H1 (cell line): Measurements from ENCODE around the gene PCDH7. TPM values are rescaled to one million over a fixed set of nuclear protein-coding genes. Genes with fewer than 3 reads are reported as not detected.

Experiments used
- CTCF ChIA-PET: fragments of 300-600 bp; sonication (Branson Sonifier 250); formaldehyde crosslinking; loops from one replicate; lab custom pipeline; 2021; ENCODE audit not compliant: partially characterized antibody; lab: Charles Lee
- POLR2A ChIA-PET: fragments of 300-600 bp; sonication (Branson Sonifier 250); formaldehyde crosslinking; loops from one replicate; lab custom pipeline; 2021; ENCODE audit warnings: inconsistent platforms; ENCODE audit not compliant: partially characterized antibody; lab: Charles Lee
- DNase-seq, 2 experiments: peaks; one replicate each; pipeline versions ENCODE4 v3.0.0 to v3.0.0-alpha.2; 2010 to 2022; ENCODE audit warnings: low spot score in 2 of 2, low read depth in 1 of 2, mixed read lengths in 1 of 2
- FAIRE-seq: peaks from 2 replicates; lab custom pipeline; 2011; peaks lifted over from hg19 to GRCh38; lab: Jason Lieb, UNC
- H2AFZ ChIP-seq: 2 replicates; pipeline ENCODE4 v1.8.1; 2012; ENCODE audit warnings: low read length, inconsistent platforms
- H2AK5ac ChIP-seq: 2 replicates; pipeline ENCODE4 v1.6.1; 2013; ENCODE audit warnings: low read depth, low read length
- H2BK120ac ChIP-seq: replicated peaks from 2 replicates; pipeline ENCODE3; 2013; ENCODE audit warnings: low read depth, low read length, inconsistent platforms
- H2BK12ac ChIP-seq: 2 replicates; pipeline ENCODE4 v1.6.1; 2013; ENCODE audit warnings: low read depth, low read length
- H2BK15ac ChIP-seq: 2 replicates; pipeline ENCODE4 v1.6.1; 2013; ENCODE audit warnings: low read length
- H2BK20ac ChIP-seq: 2 replicates; pipeline ENCODE4 v1.6.1; 2013; ENCODE audit warnings: low read length
- H2BK5ac ChIP-seq: 2 replicates; pipeline ENCODE4 v1.6.1; 2013; ENCODE audit warnings: low read depth, low read length
- H3K14ac ChIP-seq: 2 replicates; pipeline ENCODE4 v1.6.1; 2013; ENCODE audit warnings: inconsistent platforms; ENCODE audit not compliant: insufficient read length
- H3K18ac ChIP-seq: 2 replicates; pipeline ENCODE4 v1.6.1; 2013; ENCODE audit warnings: low read length; ENCODE audit errors: extremely low read depth
- H3K23ac ChIP-seq: 2 replicates; pipeline ENCODE4 v1.6.1; 2013; ENCODE audit warnings: inconsistent platforms; ENCODE audit not compliant: insufficient read length
- H3K23me2 ChIP-seq: 2 replicates; pipeline ENCODE4 v1.6.1; 2013; ENCODE audit warnings: low read depth, low read length
- H3K27ac ChIP-seq: 2 replicates; pipeline ENCODE4 v1.6.1; 2011; ENCODE audit warnings: low read depth, low read length, inconsistent platforms
- H3K27me3 ChIP-seq, 4 experiments: replicated peaks in 1 of 4; 1 replicate in 1 of 4; 2 replicates in 3 of 4; pipeline versions ENCODE4 v1.6.1 to v1.8.1; 2011 to 2013; ENCODE audit warnings: low read length in 3 of 4, mild to moderate bottlenecking in 3 of 4, inconsistent platforms in 2 of 4, mixed read lengths in 2 of 4, moderate library complexity in 1 of 4; ENCODE audit not compliant: control insufficient read depth in 3 of 4, insufficient read depth in 3 of 4; ENCODE audit errors: extremely low read depth in 1 of 4
- H3K36me3 ChIP-seq, 4 experiments: 2 replicates each; pipeline versions ENCODE4 v1.6.1 to v1.8.1; 2011 to 2013; ENCODE audit warnings: mild to moderate bottlenecking in 4 of 4, low read length in 3 of 4, moderate library complexity in 2 of 4, control low read depth in 1 of 4, inconsistent platforms in 1 of 4; ENCODE audit not compliant: insufficient read depth in 4 of 4, control insufficient read depth in 2 of 4
- H3K4ac ChIP-seq: replicated peaks from 2 replicates; pipeline ENCODE3; 2013; ENCODE audit warnings: low read length, low read depth, mixed read lengths, inconsistent platforms; ENCODE audit not compliant: insufficient read length
- H3K4me1 ChIP-seq, 4 experiments: replicated peaks in 1 of 4; 1 replicate in 1 of 4; 2 replicates in 3 of 4; pipeline versions ENCODE4 v1.6.1 to v1.8.1; 2011 to 2013; ENCODE audit warnings: low read length in 3 of 4, inconsistent platforms in 2 of 4, mixed read lengths in 1 of 4; ENCODE audit not compliant: insufficient read depth in 4 of 4, control insufficient read depth in 3 of 4
- H3K4me2 ChIP-seq, 2 experiments: 2 replicates each; pipeline versions ENCODE4 v1.6.1 to v1.8.1; 2011 to 2013; ENCODE audit warnings: low read depth in 2 of 2, low read length in 2 of 2, control low read depth in 1 of 2, inconsistent platforms in 1 of 2, mild to moderate bottlenecking in 1 of 2; ENCODE audit not compliant: insufficient read depth in 1 of 2
- H3K4me3 ChIP-seq, 4 experiments: fragments of 200-600, 300-600 bp in 1 of 4; sonication (generic), shearing (Covaris generic), sonication (Bioruptor Twin) in 1 of 4; 2 replicates each; pipeline versions ENCODE4 v1.5.1 to v1.8.1; 2011 to 2016; ENCODE audit warnings: low read length in 4 of 4, low read depth in 3 of 4, control low read depth in 2 of 4, inconsistent platforms in 2 of 4, mild to moderate bottlenecking in 2 of 4, mixed read lengths in 1 of 4, moderate library complexity in 1 of 4; ENCODE audit not compliant: insufficient read depth in 2 of 4; ENCODE audit errors: extremely low read depth in 1 of 4
- H3K56ac ChIP-seq: replicated peaks from 2 replicates; pipeline ENCODE3; 2013; ENCODE audit warnings: low read depth, mild to moderate bottlenecking, mixed read lengths, low read length, inconsistent platforms; ENCODE audit not compliant: insufficient read length
- H3K79me1 ChIP-seq: 2 replicates; pipeline ENCODE4 v1.6.1; 2013; ENCODE audit warnings: low read depth, low read length, control low read depth
- H3K79me2 ChIP-seq, 2 experiments: 2 replicates each; pipeline versions ENCODE4 v1.6.1 to v1.8.1; 2012 to 2013; ENCODE audit warnings: low read length in 2 of 2, mild to moderate bottlenecking in 2 of 2, inconsistent platforms in 1 of 2; ENCODE audit not compliant: insufficient read depth in 2 of 2, control insufficient read depth in 1 of 2
- H3K9ac ChIP-seq, 4 experiments: replicated peaks in 1 of 4; 1 replicate in 1 of 4; 2 replicates in 3 of 4; pipeline versions ENCODE4 v1.6.1 to v1.8.1; 2011 to 2013; ENCODE audit warnings: low read depth in 3 of 4, low read length in 3 of 4, control low read depth in 2 of 4, mild to moderate bottlenecking in 2 of 4, moderate library complexity in 2 of 4, inconsistent platforms in 1 of 4; ENCODE audit errors: extremely low read depth in 1 of 4
- H3K9me3 ChIP-seq, 2 experiments: 2 replicates each; pipeline versions ENCODE4 v1.6.1 to v1.8.1; 2012 to 2013; ENCODE audit warnings: mild to moderate bottlenecking in 2 of 2, moderate library complexity in 2 of 2, control low read depth in 1 of 2, inconsistent platforms in 1 of 2, low read depth in 1 of 2, low read length in 1 of 2, mixed read lengths in 1 of 2; ENCODE audit not compliant: insufficient read depth in 2 of 2
- H4K20me1 ChIP-seq, 2 experiments: replicated peaks in 1 of 2; 2 replicates each; pipeline versions ENCODE3 to v1.8.1; 2011 to 2013; ENCODE audit warnings: inconsistent platforms in 2 of 2, low read length in 2 of 2, mild to moderate bottlenecking in 1 of 2; ENCODE audit not compliant: insufficient read depth in 2 of 2, control insufficient read depth in 1 of 2
- H4K5ac ChIP-seq: 2 replicates; pipeline ENCODE4 v1.6.1; 2013; ENCODE audit warnings: low read length, low read depth, mixed read lengths, inconsistent platforms; ENCODE audit not compliant: insufficient read length
- H4K8ac ChIP-seq: 2 replicates; pipeline ENCODE4 v1.8.0; 2013; ENCODE audit warnings: mild to moderate bottlenecking, moderate library complexity, low read length, inconsistent platforms; ENCODE audit not compliant: insufficient read depth; ENCODE audit errors: extremely low read depth
- H4K91ac ChIP-seq: replicated peaks from 2 replicates; pipeline ENCODE3; 2013; ENCODE audit warnings: low read length, mixed read lengths, inconsistent platforms; ENCODE audit not compliant: insufficient read length
- CBX5 ChIP-seq: fragments of 300-800, 300-1000 bp; sonication (generic); IDR thresholded peaks from 2 replicates; pipeline ENCODE4 v1.7.1; 2016; ENCODE audit warnings: antibody characterized with exemption, low read length, low read depth
- POLR2A ChIP-seq, 2 experiments: IDR thresholded peaks; 1 replicate in 1 of 2; 2 replicates in 1 of 2; pipeline ENCODE4 v1.6.1; 2011; ENCODE audit warnings: low read depth in 2 of 2, low read length in 2 of 2, mild to moderate bottlenecking in 2 of 2; ENCODE audit errors: control extremely low read depth in 1 of 2
- TEAD4 ChIP-seq: IDR thresholded peaks from 2 replicates; pipeline ENCODE4 v1.6.1; 2012; ENCODE audit warnings: low read depth, low read length, inconsistent platforms, mixed read lengths
- USF2 ChIP-seq: IDR thresholded peaks from 2 replicates; pipeline ENCODE4 v1.6.1; 2011; ENCODE audit warnings: low read length, improper control_type of control experiment
- WGBS, 2 experiments: shearing (Covaris generic) in 1 of 2; methylation state at CpG; one replicate each; pipeline versions ENCODE4 v1.1.6 to v1.1.7; 2013 to 2015; ENCODE audit warnings: low lambda C conversion rate in 2 of 2, mixed read lengths in 2 of 2, inconsistent platforms in 1 of 2, low coverage in 1 of 2, missing lambda C conversion rate in 1 of 2; ENCODE audit not compliant: insufficient replicate concordance in 2 of 2, insufficient coverage in 1 of 2, insufficient read length in 1 of 2; ENCODE audit errors: extremely low coverage in 1 of 2, missing lambda C conversion rate in 1 of 2; 5-methylcytosine and 5-hydroxymethylcytosine counted together
- polyA plus RNA-seq, 7 experiments: library from polyadenylated mRNA; depleted of rRNA in 3 of 7; stranded (reverse) in 5 of 7; unstranded in 2 of 7; fragments of >200 nt in 5 of 7; fragments of 200-250 nt in 2 of 7; gene quantifications; 1 replicate in 5 of 7; 2 replicates in 1 of 7; 4 replicates in 1 of 7; pipeline versions ENCODE4 v1.2.1 to v1.2.3, GENCODE V29; 2011 to 2013; ENCODE audit warnings: missing spikeins in 2 of 7, mixed read lengths in 2 of 7
- total RNA-seq: library from RNA; stranded (reverse); fragmentation: NEBNext Ultra II Directional; extraction: Animal tissue kit (Norgen Biotek cat#: 25700); gene quantifications from 2 replicates; pipeline ENCODE4 v1.2.1, GENCODE V29; 2021

Gene PCDH7
- total and polyA plus RNA-seq, 2 of the 8 experiments (the other 6 are each of a cell fraction or from before 2014, with no cell fraction given), result 3.1 to 6.1 TPM

GRCh38 chr4:30769093-30769492 lies 48.9 kb downstream of the PCDH7 start:
- Histone ChIP-seq H2BK5ac (no peak overlapping the region), H3K9me3 (no peaks in the 10 kb centered on the region), H3K9ac (no peak overlapping the region), H4K5ac (no peak overlapping the region), H3K56ac (no peak overlapping the region), H2AK5ac (no peak overlapping the region), H2BK12ac (no peak overlapping the region), H3K23me2 (no peaks in the 10 kb centered on the region), H3K27me3 (no peaks in the 10 kb centered on the region), H3K36me3 (no peaks in the 10 kb centered on the region), H2AFZ (no peak overlapping the region), H3K4me3 (no peak overlapping the region), H3K4ac (no peak overlapping the region), H3K79me2 (no peaks in the 10 kb centered on the region), H3K23ac (no peak overlapping the region), H3K18ac (no peak overlapping the region), H3K14ac (no peak overlapping the region), H2BK120ac (no peak overlapping the region), H4K91ac (no peak overlapping the region), H2BK15ac (no peak overlapping the region), H2BK20ac (no peak overlapping the region), H3K79me1 (no peaks in the 10 kb centered on the region), H3K4me1 (no peaks in the 10 kb centered on the region), H4K20me1 (no peaks in the 10 kb centered on the region), H4K8ac (no peak overlapping the region), H3K27ac (no peak overlapping the region), H3K4me2 (no peak overlapping the region)
- WGBS, 2 experiments, result 78% methylated on average over 6 of the region's 6 CpGs; no CpG with 5 or more reads in 1 of the 2 experiments
- FAIRE-seq, result no peak
- no peak for DNase-seq
- no peak for TF ChIP-seq USF2
- TF ChIP-seq POLR2A (IDR thresholded peaks at IDR 0.05; ENCODE audit: control extremely low read depth in 1 of 2, low read depth in 2 of 2, low read length in 2 of 2), result no peak
- no peak for TF ChIP-seq TEAD4
- TF ChIP-seq CBX5, result no peak
- CTCF ChIA-PET, result interaction anchor here (1.4 to 1.7 kb wide), 2 partner anchors 15 kb away, joined by 3 to 4 read pairs; no protein-coding TSS in a partner anchor
- POLR2A ChIA-PET, result no interaction called here
